ENCODE results near the gene PIK3R1.

Gene PIK3R1

DNA sequence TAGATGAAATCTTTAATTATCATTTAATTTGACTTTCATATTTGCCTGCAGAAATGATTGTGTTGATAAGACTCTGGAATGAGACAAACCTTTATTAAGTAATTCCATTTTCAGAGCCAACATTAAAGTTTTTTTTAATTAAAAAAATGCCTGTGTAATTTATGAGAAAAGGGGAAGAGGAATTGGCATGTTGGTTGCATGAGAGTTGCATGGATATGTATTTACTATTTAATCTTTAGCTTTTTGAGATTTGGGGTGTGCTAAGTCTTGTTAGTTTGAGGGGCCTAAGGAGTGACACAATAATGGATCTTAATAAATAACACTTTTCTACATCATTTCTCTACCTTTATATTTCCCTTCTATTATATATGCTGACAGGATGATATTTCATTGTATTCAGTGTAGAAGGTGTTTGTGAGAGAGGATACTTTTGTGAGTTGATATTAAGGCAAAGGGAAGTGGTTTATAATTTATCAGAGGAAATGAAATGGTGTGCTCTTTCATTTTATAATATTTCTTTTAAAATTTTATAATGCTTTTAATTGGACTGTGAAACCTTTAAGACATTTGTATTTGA lies 54.9 kb downstream of the PIK3R1 start:
- DNase-seq (ENCODE audit: low read depth in 3 of 3), result no peak

DNA sequence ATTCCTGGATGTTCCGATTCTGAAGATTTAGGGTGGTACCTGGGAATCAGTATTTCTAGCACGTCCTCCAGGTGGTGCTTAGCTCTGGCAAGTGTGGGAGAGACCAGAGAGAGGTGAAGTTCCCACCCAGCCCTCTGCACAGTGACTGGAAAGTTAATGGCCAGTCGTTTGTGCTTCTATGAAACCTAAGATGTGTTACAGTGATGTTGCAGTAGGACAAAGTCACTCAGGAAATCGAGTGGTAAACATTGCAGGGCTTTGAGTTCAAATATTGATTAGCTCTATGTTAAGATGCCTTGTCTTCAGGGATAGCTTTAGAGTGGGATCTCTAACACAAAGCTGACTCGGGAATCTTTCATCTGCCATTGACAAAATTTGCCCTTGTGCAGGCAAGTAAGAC lies 55.6 kb downstream of the PIK3R1 start:
- DNase-seq (ENCODE audit: low read depth in 3 of 3), result no peak

GRCh38 chr5:68272289-68272688 lies 56.7 kb downstream of the PIK3R1 start:
- DNase-seq (ENCODE audit: low read depth in 3 of 3), result no peak

- no peak for DNase-seq (ENCODE audit: low read depth in 3 of 3)
Measured at GRCh38 chr5:68273717-68274409, 58.3 kb downstream of the PIK3R1 start.

DNA sequence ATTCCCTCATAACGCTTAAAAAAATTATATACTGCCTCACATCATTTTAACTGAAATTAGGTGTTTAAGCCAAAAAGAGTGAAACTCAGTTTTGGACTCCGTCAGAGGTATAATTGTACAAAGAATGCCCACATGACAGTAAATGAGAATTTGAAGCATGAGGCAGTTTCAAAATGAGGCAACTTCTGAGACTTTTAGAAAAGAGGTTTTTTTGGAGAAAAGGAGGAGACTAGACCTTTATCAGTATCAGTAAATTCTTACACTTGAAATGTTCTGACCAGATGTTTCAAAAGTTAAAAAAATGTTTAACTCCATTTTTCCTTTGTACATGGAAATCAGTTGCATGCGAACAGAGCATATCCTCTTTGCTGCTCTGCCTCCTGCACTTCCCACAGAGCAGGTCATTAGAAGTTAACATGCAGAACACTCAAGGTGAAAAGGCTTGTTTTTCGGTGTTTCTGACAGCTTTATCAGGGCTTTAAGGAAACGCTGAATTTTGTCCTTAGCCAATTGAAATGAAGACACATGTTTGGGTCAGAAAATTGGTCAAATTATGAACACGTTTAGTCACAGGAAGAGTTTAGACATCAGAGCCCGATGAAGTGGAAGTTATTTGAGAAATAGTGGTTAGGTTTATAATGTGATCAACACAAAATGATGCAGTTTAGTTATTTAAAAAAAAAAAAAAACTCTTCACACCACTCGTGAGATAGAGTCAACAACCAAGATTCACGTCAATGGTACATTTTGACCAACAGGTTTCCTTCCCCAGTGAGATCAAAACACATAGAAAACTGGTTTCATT lies 59.5 kb downstream of the PIK3R1 start:
- DNase-seq (ENCODE audit: low read depth in 3 of 3), result no peak

DNA sequence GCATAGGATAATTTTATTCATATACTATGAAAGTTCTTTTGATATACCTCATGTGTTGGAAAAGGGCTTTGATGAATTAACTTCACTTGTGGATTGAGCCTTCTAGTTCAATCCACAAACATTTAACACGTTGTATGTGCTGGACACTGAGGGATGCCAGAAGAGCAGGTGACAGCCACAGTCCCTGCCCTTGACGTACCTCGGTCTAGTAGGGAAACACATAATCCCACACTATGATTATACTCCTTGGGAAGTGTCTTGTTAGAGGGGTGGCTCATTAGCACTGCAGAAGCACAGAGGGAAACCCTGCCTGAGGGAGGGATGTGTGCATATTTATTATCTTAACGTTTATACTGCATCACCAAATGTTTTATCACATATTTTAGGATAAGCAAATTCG lies 61.2 kb downstream of the PIK3R1 start:
- no peak for DNase-seq (ENCODE audit: low read depth in 3 of 3)

GRCh38 chr5:68277431-68277830 lies 61.9 kb downstream of the PIK3R1 start:
- DNase-seq (ENCODE audit: low read depth in 3 of 3), result no peak

- no peak for DNase-seq (ENCODE audit: low read depth in 3 of 3)
Measured at GRCh38 chr5:68279984-68280383, 64.4 kb downstream of the PIK3R1 start.

DNA sequence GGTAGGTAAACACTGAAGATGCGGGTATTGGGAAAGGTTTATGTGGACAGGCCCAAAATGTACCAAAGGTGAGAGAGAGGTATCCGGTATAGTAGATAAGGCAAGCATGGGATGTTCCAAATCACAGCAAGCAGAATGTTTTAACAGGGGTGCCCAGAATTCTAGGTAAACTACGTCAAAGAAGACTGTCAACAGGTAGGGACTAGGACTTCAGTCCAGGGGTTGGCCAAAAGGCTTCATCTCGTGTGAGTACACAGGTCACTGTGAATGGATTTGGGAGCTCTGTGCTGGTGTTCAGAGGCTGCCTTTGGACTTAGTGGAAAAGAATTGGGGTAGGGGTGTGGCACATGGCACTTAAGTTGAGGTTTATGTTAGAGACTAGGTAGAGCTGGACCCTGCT lies 66.4 kb downstream of the PIK3R1 start:
- DNase-seq (ENCODE audit: low read depth in 3 of 3), result no peak

- no peak for DNase-seq (ENCODE audit: low read depth in 3 of 3)
Measured at GRCh38 chr5:68283766-68284165, 68.2 kb downstream of the PIK3R1 start.

- no peak for DNase-seq (ENCODE audit: low read depth in 3 of 3)
Measured at GRCh38 chr5:68285075-68285840, 69.7 kb downstream of the PIK3R1 start.

DNA sequence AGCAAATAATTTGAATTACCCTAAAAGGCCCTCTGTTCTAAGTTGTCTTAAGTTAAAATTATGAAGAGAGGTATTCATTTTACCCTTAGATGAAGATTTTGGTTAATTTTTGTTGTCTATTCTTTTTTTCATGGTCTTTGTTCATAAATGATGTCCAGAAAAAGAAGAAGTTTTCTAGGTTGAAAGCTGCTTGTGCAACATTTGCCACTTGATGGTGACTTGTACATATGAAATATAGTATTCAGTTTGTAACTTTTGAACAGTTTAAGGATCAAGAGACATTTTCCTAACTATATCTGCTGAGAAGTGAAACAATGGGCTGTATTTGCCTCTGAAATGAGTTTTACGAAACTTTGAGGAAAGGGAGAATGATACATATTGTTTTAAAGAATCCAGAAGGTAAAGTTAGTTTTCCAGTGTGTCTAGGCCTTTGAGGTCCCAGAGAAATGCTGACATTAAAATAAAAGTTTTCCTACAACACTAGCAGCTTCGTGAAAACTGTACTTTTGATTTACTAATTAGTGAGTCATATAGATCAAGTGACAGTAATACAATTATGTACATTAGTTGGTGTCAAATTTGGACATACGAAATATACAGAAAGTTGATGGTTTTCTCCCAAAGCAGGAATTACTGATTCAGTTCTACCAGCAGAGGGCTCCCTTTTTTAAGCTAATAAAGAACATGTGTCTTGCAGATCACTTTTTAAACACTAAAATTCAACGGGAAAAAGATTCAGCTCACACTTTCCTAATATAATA lies 70.5 kb downstream of the PIK3R1 start:
- no peak for DNase-seq (ENCODE audit: low read depth in 3 of 3)

DNA sequence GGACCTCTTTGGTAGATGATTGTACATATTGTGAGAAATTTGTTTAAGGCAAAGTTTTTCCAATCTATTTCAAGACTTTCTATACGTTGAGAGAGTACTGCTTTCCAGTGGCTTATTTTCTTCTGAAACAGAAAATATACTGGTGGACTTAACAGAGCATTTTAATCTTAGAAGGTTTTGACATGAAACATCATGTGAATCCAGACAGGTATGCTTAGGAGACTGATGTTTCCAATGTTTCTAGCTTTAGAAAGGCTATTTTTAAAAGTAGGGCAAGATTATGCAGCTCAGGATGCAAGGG lies 71.0 kb downstream of the PIK3R1 start:
- no peak for DNase-seq (ENCODE audit: low read depth in 3 of 3)

GRCh38 chr5:68287631-68287975 lies 72.0 kb downstream of the PIK3R1 start:
- DNase-seq (ENCODE audit: low read depth in 3 of 3), result no peak

- DNase-seq (ENCODE audit: low read depth in 3 of 3), result peak in 2 of 3 experiments; percentile 10 to 23
Measured at GRCh38 chr5:68287976-68288706, 72.6 kb downstream of the PIK3R1 start.

GRCh38 chr5:68288707-68289134 lies 73.2 kb downstream of the PIK3R1 start:
- no peak for DNase-seq (ENCODE audit: low read depth in 3 of 3)

DNA sequence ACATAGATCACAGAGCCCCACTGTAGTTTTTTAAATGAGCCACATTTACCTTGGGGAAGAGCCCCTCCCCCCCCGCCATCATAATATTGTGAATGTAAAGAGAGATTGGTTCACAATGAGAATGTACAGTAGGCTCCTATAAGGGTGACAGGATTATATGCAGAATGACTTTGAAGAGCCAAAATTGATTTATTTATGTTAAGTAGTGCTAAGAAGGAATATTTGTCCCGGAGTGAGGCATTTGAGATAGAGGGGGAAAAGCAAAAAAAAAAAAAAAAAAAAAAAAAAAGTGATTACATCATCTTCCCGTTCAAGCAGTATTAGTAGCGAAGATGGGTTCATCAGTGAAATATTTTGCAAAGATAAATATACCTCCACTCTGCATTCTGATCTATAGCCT lies 73.9 kb downstream of the PIK3R1 start:
- no peak for DNase-seq (ENCODE audit: low read depth in 3 of 3)

DNA sequence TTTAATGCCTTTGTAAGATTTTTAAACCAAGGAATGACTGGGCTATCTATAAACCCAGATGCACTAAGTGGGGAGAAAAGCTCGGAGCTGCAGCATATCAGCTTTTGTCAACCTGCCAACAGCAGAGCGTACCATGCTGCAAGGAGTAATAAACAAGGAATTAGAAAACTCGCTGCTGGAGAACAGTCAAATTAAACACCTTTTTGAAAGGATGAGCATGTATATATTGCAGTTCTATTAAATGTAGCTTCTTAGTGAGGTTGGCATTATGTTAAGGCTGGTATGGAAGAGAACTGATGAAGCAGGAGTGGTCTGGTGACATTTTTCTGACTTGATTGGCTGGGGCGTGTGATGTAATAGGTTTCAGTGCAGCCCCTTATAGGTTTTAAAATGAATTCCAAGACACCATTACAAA lies 74.7 kb downstream of the PIK3R1 start:
- DNase-seq (ENCODE audit: low read depth in 3 of 3), result no peak

GRCh38 chr5:68290847-68291246 lies 75.3 kb downstream of the PIK3R1 start:
- DNase-seq (ENCODE audit: low read depth in 3 of 3), result no peak

- no peak for DNase-seq (ENCODE audit: low read depth in 3 of 3)
Measured at GRCh38 chr5:68292316-68292715, 76.8 kb downstream of the PIK3R1 start.

GRCh38 chr5:68295772-68296171 lies 80.2 kb downstream of the PIK3R1 start:
- no peak for DNase-seq (ENCODE audit: low read depth in 3 of 3)

All from stimulated activated CD4-positive, alpha-beta T cell treated with anti-CD3 and anti-CD28 coated beads, TNF-alpha, amount 100 ng/mL, for 4 hours (primary cell).